HCT116 (cell line): Measurements from ENCODE around the gene GCK.

Source experiments
- ATF3 ChIP-seq: IDR thresholded peaks from 2 replicates; pipeline ENCODE4 v1.6.1; 2012
- CBX3 ChIP-seq: IDR thresholded peaks from 2 replicates; pipeline ENCODE4 v1.6.1; 2012; ENCODE audit warnings: low read depth
- EZH2 ChIP-seq: fragments of 200-600 bp; sonication (generic); IDR thresholded peaks from 2 replicates; pipeline ENCODE4 v1.6.1; 2017; ENCODE audit warnings: antibody characterized with exemption, mixed run types
- EZH2phosphoT487 ChIP-seq: fragments of 200-600 bp; IDR thresholded peaks from 2 replicates; pipeline ENCODE4 v1.6.1; 2018; ENCODE audit warnings: antibody characterized with exemption, borderline replicate concordance
- POLR2A ChIP-seq: IDR thresholded peaks from 2 replicates; pipeline ENCODE4 v1.7.0; 2011; ENCODE audit warnings: borderline replicate concordance; ENCODE audit not compliant: insufficient read depth, insufficient read length; ENCODE audit errors: extremely low read depth
- POLR2AphosphoS5 ChIP-seq: IDR thresholded peaks from 2 replicates; pipeline ENCODE4 v1.6.1; 2011; ENCODE audit warnings: mild to moderate bottlenecking, low read depth, low read length, moderate library complexity
- SRF ChIP-seq: IDR thresholded peaks from 2 replicates; pipeline ENCODE4 v1.6.1; 2012; ENCODE audit warnings: low read depth
- ZFX ChIP-seq: fragments of 450-650 bp; IDR thresholded peaks from 2 replicates; pipeline ENCODE4 v1.6.1; 2017
- TF ChIP-seq, protein P1 (sequence below), 3 experiments: fragments of 200-600 bp in 1 of 3; sonication (generic) in 1 of 3; IDR thresholded peaks in 2 of 3; conservative IDR thresholded peaks in 1 of 3; 2 replicates each; pipeline ENCODE4 v1.5.1; 2012 to 2017; ENCODE audit warnings: low read depth in 2 of 3, low read length in 2 of 3, antibody characterized with exemption in 1 of 3, borderline replicate concordance in 1 of 3, control low read depth in 1 of 3, mild to moderate bottlenecking in 1 of 3, mixed read lengths in 1 of 3, mixed run types in 1 of 3, moderate library complexity in 1 of 3; ENCODE audit not compliant: insufficient read depth in 1 of 3

- TF ChIP-seq, protein P1, sequence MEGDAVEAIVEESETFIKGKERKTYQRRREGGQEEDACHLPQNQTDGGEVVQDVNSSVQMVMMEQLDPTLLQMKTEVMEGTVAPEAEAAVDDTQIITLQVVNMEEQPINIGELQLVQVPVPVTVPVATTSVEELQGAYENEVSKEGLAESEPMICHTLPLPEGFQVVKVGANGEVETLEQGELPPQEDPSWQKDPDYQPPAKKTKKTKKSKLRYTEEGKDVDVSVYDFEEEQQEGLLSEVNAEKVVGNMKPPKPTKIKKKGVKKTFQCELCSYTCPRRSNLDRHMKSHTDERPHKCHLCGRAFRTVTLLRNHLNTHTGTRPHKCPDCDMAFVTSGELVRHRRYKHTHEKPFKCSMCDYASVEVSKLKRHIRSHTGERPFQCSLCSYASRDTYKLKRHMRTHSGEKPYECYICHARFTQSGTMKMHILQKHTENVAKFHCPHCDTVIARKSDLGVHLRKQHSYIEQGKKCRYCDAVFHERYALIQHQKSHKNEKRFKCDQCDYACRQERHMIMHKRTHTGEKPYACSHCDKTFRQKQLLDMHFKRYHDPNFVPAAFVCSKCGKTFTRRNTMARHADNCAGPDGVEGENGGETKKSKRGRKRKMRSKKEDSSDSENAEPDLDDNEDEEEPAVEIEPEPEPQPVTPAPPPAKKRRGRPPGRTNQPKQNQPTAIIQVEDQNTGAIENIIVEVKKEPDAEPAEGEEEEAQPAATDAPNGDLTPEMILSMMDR (IDR thresholded peaks at IDR 0.05 in 2 of 3, conservative IDR thresholded peaks at IDR 0.05 in 1 of 3; ENCODE audit: borderline replicate concordance in 1 of 3, insufficient read depth in 1 of 3, low read depth in 2 of 3, low read length in 2 of 3), result no peak
- TF ChIP-seq POLR2A, result no peak
- no peak for TF ChIP-seq ZFX
- no peak for TF ChIP-seq EZH2
- no peak for TF ChIP-seq CBX3
- TF ChIP-seq SRF, result no peak
- TF ChIP-seq POLR2AphosphoS5, result no peak
- TF ChIP-seq ATF3, result no peak
- TF ChIP-seq EZH2phosphoT487, result no peak
Measured at GRCh38 chr7:44147026-44147991, 41.9 kb downstream of the GCK start.
